Lower leg skin (tissue), 3 donors: ENCODE results near the gene LRIG1.

Experiments
- POLR2A ChIP-seq, 2 donors: fragments of 450-650 bp; IDR thresholded peaks; one replicate each; pipeline ENCODE4 v1.6.1; 2016 to 2017; ENCODE audit warnings: antibody characterized with exemption in 2 of 2, mild to moderate bottlenecking in 1 of 2, moderate library complexity in 1 of 2
- TF ChIP-seq, protein P1 (sequence below), 3 donors: fragments of 450-650 bp; IDR thresholded peaks; one replicate each; pipeline ENCODE4 v1.5.1; 2016; ENCODE audit warnings: antibody characterized with exemption in 3 of 3, mild to moderate bottlenecking in 3 of 3, moderate library complexity in 2 of 3

- TF ChIP-seq, protein P1, sequence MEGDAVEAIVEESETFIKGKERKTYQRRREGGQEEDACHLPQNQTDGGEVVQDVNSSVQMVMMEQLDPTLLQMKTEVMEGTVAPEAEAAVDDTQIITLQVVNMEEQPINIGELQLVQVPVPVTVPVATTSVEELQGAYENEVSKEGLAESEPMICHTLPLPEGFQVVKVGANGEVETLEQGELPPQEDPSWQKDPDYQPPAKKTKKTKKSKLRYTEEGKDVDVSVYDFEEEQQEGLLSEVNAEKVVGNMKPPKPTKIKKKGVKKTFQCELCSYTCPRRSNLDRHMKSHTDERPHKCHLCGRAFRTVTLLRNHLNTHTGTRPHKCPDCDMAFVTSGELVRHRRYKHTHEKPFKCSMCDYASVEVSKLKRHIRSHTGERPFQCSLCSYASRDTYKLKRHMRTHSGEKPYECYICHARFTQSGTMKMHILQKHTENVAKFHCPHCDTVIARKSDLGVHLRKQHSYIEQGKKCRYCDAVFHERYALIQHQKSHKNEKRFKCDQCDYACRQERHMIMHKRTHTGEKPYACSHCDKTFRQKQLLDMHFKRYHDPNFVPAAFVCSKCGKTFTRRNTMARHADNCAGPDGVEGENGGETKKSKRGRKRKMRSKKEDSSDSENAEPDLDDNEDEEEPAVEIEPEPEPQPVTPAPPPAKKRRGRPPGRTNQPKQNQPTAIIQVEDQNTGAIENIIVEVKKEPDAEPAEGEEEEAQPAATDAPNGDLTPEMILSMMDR (IDR thresholded peaks at IDR 0.05) = no peak
- no peak for TF ChIP-seq POLR2A (IDR thresholded peaks at IDR 0.05)
Measured at GRCh38 chr3:66457252-66457651, 43.6 kb downstream of the LRIG1 start.
